HG03558 (cell line): ENCODE data around the gene AP1G2.

ENCODE experiments used
- ATAC-seq: cut with Tn5 transposase; IDR thresholded peaks from one replicate; pipeline ENCODE4 v1.9.1; 2021; ENCODE audit warnings: moderate number of reproducible peaks; ENCODE audit not compliant: unreplicated experiment; ENCODE audit errors: extremely low read depth

The AP1G2 gene

DNA sequence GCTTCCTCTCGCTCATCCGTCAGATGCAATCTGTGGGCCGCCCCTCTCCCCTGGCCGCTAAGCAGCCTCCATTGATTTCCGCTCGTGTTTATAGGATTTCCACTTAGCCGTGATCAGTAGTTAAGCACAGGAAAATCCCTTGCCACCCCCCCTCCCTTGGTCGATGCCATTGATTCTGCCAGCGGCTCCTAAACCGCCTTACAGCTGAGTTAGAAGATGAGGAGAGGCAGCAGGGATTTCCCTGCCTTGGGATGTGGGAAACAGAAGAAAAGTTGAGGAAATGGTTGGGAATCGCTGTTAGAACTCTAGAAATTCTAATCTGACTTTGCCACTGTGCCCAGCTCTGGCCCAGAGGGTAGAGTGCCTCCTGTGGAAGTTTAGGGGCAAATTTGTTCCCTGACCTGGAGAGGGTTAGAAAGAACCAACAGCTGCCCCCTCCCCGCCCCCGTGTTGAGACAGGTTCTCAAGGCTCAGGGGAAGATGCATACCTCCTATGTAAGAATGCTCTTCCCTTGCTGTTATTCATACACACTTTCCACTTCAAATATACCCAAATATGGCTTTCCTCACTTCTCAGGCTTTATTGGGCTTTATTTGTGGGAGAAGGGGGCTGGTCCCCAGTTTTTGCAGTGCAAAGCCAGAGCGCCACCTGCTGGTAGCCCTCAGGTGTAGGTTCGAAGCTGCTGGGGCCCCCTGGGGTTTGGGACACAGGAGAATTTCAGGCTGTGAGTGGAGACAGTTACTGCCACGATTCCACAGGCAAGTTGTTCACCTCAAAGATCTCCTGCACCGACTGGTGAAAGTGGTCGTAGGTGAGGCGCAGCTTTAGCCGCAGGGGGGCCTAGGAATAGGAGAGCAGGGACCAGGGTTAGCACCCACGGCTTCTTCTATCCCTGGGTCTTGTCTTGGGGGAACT lies 8.3 kb downstream of the AP1G2 start:
- ATAC-seq: no peak

DNA sequence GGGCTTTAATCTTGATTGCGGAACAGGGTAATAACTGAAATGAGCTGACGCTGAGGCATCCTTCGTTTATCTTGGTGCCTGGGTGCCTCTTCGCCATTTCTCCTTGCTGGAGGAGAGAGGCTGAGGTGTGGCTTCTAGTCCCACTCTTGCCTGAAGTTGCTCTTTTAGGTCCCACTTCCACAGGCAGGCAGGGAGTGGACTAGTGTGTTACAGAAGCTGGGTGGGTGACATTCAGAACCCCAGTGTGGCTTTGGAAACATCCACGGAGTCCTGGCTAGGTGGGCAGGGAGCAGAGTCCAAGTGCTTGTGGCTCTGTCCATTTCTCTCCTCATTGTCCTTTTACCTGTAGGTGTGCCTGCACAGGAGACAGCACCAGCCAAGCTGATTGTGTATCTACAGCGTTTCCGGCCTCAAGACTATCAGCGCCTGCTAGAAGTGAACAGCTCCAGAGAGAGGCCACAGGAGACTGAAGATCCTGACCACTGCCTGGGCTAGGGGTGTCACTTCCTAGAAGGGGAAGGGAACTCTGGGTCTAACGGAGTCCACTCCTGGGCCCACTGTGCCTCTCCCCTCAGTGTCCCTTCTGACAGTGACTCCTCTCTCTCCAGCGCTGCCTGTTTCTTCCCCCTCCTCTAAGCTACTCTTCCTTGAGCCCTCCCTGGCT lies 9.1 kb downstream of the AP1G2 start:
- ATAC-seq: no peak

DNA sequence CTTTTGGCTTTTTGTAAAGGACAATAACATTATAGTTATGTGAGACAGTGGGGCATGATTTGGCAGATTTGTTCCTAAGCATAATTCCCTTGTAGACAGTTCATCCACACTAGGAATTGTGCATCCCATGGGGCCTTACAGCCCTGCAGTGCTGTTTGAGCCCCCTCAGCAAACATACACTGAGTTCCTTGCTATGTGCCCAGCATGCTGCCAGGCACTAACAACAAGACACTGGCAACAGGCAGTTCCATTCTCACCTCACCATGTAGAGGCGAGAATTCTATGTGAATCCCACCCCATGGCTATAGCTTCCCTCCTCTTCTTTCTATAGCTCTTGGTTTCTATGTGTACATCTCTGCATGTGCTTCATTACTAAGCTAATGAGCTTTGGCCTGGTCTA lies 9.6 kb downstream of the AP1G2 start:
- no peak for ATAC-seq

GRCh38 chr14:23557521-23557920 lies 10.1 kb downstream of the AP1G2 start:
- no peak for ATAC-seq

- no peak for ATAC-seq
Measured at GRCh38 chr14:23556700-23557440, 10.7 kb downstream of the AP1G2 start.

GRCh38 chr14:23555882-23556699 lies 11.5 kb downstream of the AP1G2 start, which contains the start of gene THTPA:
THTPA (plus strand) TSS chr14:23556271; CDS start chr14:23556758, 487 bp downstream.
- ATAC-seq: peak; percentile 58

GRCh38 chr14:23555533-23555881 lies 12.1 kb downstream of the AP1G2 start:
- ATAC-seq: no peak

GRCh38 chr14:23551266-23552028 lies 16.1 kb downstream of the AP1G2 start, which contains the start of gene ZFHX2:
ZFHX2 (minus strand) TSS chr14:23551765; CDS start chr14:23535325, 16,440 bp downstream.
- ATAC-seq: no peak

- no peak for ATAC-seq
Measured at GRCh38 chr14:23550812-23551265, 16.8 kb downstream of the AP1G2 start.

GRCh38 chr14:23550131-23550811 lies 17.3 kb downstream of the AP1G2 start:
- ATAC-seq: no peak

- no peak for ATAC-seq
Measured at GRCh38 chr14:23548351-23549318, 19.0 kb downstream of the AP1G2 start.

DNA sequence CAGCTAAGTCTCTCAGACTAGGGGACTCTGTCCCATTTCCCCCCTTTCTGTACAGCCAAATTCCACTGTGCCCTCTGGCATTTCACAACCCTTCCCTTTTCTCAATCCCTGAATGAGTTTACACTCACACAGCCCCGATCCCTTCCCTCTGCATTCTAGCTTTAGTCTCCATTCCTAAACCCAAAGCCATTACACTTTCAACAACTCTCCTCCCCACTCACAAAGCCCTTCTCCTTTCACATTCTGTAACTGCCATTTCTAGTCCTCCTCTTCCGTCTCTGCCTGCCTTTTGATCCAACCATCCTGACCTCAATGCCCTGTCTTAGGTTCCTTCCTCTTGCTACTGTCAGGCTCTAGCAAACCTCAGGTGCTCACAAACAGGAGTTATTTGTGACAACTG lies 19.7 kb downstream of the AP1G2 start:
- ATAC-seq: no peak

GRCh38 chr14:23546450-23547035 lies 21.0 kb downstream of the AP1G2 start:
- no peak for ATAC-seq

DNA sequence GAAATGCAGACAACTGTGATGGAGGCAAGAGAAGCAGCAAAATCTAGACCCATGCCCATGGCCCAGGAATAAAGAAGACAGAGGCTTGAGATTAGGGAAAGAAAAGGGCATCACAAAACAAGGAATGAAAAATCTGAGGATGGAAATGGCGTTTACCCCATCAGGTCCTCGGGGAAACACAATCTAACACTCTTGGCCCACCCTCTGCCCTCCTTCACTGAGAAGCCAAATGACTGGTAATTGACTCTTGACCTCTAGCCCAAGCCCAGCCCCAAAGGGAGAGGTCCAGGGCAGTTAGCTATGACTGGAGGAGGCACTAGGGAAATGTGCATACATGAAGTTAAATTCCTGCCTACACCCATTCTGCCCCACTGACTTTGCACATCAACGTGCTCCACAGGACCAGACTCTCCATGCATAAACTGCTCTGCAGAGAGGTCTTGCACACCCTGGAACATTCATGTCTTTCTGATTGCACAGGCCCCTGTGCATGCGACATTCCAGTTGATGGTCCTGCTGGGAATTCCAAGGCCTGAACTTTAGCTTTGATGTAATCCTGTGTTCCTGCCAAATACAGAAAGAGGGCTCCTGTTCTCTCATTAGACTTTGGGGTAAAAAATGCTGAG lies 21.7 kb downstream of the AP1G2 start:
- ATAC-seq: no peak

DNA sequence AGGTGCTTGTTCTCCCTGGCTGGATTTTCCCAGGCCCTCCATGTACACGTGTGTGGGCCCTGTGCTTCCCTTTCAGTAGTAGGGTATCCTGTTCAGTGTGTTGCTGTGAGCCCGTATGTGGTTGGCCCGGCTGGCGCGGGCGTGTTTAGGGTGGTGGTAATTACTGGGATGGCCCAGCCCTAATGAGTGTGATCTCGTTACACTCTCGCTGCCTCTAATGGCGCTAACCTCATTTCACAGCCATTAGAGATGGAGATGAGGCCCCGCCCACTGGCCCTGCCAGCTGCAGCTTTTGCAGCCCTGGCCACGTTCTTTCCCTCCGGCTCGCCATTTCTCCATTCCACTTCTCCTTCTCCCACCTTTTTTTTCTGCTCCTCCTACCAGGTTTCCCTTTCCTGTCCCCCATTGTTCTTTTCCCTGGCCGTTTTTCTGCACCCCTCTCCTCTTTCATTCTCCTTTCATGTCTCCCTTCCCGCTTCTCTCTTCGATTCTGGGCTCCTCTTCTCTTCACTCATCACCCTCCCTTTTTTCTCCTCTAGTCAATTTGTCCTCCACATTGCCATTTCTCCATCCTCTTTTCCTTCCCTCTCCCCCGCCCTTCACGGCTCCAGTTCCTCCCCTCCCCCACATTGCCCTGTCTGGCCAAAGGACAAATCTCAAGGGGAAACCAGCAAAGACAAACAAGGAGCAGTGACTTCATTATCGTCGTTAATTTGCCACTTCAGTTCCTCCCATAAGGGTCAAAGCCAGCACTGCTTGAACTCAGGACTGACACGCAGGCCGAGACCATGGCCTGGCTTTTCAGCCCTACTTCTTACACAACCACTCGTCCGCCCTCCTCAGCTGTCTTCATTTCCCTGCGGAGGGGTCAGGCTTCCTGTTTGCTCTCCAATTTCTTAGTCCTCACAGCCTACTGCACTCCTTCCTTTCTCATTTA lies 22.8 kb downstream of the AP1G2 start:
- no peak for ATAC-seq

- ATAC-seq: no peak
Measured at GRCh38 chr14:23543403-23543802, 24.2 kb downstream of the AP1G2 start.
